HepG2 (cell line): ENCODE measurements around the gene STRN4. TPM values are rescaled to one million over a fixed set of nuclear protein-coding genes. Genes with fewer than 3 reads are reported as not detected.

Experiments used
- HOXA7 ChIP-seq: sonication (generic); formaldehyde crosslinking; IDR thresholded peaks from 2 replicates; pipeline ENCODE4 v1.8.1; 2022; ENCODE audit warnings: mild to moderate bottlenecking, missing genetic modification reagents, moderate library complexity
- KDM5B ChIP-seq: sonication (generic); formaldehyde crosslinking; IDR thresholded peaks from 2 replicates; pipeline ENCODE4 v1.4.0; 2020; ENCODE audit warnings: missing genetic modification reagents, mild to moderate bottlenecking, borderline replicate concordance
- SMYD3 ChIP-seq: sonication (generic); formaldehyde crosslinking; IDR thresholded peaks from 2 replicates; pipeline ENCODE4 v1.8.1; 2023; ENCODE audit warnings: mild to moderate bottlenecking, missing genetic modification reagents
- SOX6 ChIP-seq, 2 experiments: fragments of 450-650 bp in 1 of 2; sonication (generic) in 1 of 2; formaldehyde crosslinking in 1 of 2; IDR thresholded peaks; 2 replicates each; pipeline versions ENCODE4 v1.4.0 to v1.6.1; 2017 to 2020; ENCODE audit warnings: antibody characterized with exemption in 1 of 2, mild to moderate bottlenecking in 1 of 2, missing genetic modification reagents in 1 of 2
- TMF1 ChIP-seq: sonication (generic); formaldehyde crosslinking; IDR thresholded peaks from 2 replicates; pipeline ENCODE4 v1.8.1; 2022; ENCODE audit warnings: low read depth, missing genetic modification reagents
- ZMAT3 ChIP-seq: sonication (generic); formaldehyde crosslinking; conservative IDR thresholded peaks from 2 replicates; pipeline ENCODE4 v1.7.0; 2021; ENCODE audit warnings: missing genetic modification reagents
- ZNF563 ChIP-seq: sonication (generic); formaldehyde crosslinking; IDR thresholded peaks from 2 replicates; pipeline ENCODE4 v1.8.0; 2022; ENCODE audit warnings: mild to moderate bottlenecking, moderate library complexity, missing genetic modification reagents
- ZNF678 ChIP-seq: sonication (generic); formaldehyde crosslinking; IDR thresholded peaks from 2 replicates; pipeline ENCODE4 v1.4.0; 2020; ENCODE audit warnings: mild to moderate bottlenecking, missing genetic modification reagents
- polyA plus RNA-seq, 8 experiments: library from polyadenylated mRNA; depleted of rRNA in 3 of 8; stranded (reverse) in 7 of 8; unstranded in 1 of 8; fragments of >200 nt; fragmentation: Illumina TruSeq in 4 of 8; extraction: Trizol in 4 of 8; gene quantifications; 2 replicates each; pipeline versions ENCODE4 v1.2.1 to v1.2.3, GENCODE V29; 2011 to 2016; ENCODE audit warnings: low read depth in 4 of 8, missing spikeins in 1 of 8, mixed read lengths in 1 of 8; ENCODE audit not compliant: insufficient read depth in 1 of 8
- total RNA-seq, 5 experiments: library from RNA; depleted of rRNA; stranded (reverse); fragments of >200 nt; fragmentation: Illumina TruSeq; extraction: Trizol; gene quantifications; 2 replicates each; pipeline ENCODE4 v1.2.3, GENCODE V29; 2016; ENCODE audit warnings: low read depth in 1 of 5
- TF ChIP-seq, protein P1 (sequence below), 2 experiments: fragments of 450-650 bp in 1 of 2; sonication (generic) in 1 of 2; formaldehyde crosslinking in 1 of 2; IDR thresholded peaks; 2 replicates each; pipeline versions ENCODE4 v1.6.1 to v1.8.0; 2016 to 2022; ENCODE audit warnings: antibody characterized with exemption in 1 of 2, mild to moderate bottlenecking in 1 of 2, missing genetic modification reagents in 1 of 2
- TF ChIP-seq, protein P2 (sequence below): IDR thresholded peaks from 2 replicates; pipeline ENCODE4 v1.6.1; 2016; ENCODE audit warnings: low read depth, borderline replicate concordance
- TF ChIP-seq, protein P3 (sequence below): sonication (generic); formaldehyde crosslinking; IDR thresholded peaks from 2 replicates; pipeline ENCODE4 v1.4.0; 2020; ENCODE audit warnings: missing genetic modification reagents
- TF ChIP-seq, protein P4 (sequence below): sonication (generic); formaldehyde crosslinking; IDR thresholded peaks from 2 replicates; pipeline ENCODE4 v1.4.0; 2020; ENCODE audit warnings: missing genetic modification reagents

STRN4 gene
- total and polyA plus RNA-seq, 2 of the 13 experiments (the other 11 are each of a cell fraction or from before 2014, with no cell fraction given), result 43.1 to 57.3 TPM

DNA sequence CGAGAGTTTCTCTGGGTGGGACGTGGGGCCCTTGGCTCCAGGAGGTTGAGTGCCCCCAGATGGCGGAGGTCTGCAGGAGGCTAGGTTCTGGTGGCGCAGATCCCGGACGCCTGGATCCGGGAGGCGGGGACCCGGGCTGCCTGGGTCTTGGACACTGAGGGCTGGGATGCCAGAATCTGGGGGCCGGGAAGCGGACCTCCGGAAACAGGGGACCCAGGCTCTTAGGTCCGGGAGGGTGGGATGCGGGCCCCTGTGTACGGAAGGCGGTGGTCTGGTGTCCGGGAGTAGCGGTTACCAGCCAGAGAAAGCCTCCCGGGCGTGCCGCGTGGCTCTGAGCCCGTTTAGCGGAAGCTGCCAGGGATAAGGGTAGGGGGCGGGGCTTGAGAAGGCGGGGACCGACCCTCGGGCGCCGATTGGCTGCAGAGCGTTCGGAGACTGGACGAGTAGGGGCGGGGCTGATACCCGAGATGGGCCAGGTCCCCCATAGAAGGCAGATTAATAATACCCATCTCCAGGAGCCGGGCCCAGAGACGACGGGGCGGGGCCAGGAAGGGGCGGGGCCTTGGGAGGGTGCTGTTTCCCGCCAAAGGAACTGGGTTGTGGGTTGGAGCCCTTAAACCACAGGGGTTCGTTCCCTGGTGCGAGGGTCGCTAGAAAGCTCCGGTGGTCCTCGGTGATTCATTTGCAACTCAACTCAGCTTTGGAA is 42.2 kb upstream of the STRN4 start, which contains the start of gene SLC1A5 (continued):
- TF ChIP-seq, protein P1, sequence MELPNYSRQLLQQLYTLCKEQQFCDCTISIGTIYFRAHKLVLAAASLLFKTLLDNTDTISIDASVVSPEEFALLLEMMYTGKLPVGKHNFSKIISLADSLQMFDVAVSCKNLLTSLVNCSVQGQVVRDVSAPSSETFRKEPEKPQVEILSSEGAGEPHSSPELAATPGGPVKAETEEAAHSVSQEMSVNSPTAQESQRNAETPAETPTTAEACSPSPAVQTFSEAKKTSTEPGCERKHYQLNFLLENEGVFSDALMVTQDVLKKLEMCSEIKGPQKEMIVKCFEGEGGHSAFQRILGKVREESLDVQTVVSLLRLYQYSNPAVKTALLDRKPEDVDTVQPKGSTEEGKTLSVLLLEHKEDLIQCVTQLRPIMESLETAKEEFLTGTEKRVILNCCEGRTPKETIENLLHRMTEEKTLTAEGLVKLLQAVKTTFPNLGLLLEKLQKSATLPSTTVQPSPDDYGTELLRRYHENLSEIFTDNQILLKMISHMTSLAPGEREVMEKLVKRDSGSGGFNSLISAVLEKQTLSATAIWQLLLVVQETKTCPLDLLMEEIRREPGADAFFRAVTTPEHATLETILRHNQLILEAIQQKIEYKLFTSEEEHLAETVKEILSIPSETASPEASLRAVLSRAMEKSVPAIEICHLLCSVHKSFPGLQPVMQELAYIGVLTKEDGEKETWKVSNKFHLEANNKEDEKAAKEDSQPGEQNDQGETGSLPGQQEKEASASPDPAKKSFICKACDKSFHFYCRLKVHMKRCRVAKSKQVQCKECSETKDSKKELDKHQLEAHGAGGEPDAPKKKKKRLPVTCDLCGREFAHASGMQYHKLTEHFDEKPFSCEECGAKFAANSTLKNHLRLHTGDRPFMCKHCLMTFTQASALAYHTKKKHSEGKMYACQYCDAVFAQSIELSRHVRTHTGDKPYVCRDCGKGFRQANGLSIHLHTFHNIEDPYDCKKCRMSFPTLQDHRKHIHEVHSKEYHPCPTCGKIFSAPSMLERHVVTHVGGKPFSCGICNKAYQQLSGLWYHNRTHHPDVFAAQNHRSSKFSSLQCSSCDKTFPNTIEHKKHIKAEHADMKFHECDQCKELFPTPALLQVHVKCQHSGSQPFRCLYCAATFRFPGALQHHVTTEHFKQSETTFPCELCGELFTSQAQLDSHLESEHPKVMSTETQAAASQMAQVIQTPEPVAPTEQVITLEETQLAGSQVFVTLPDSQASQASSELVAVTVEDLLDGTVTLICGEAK (IDR thresholded peaks at IDR 0.05), result no peak
- TF ChIP-seq, protein P1 (CRISPR knock-in tag; IDR thresholded peaks at IDR 0.05), result peak; percentile 45; the same call in 1 of the 2 replicates
- TF ChIP-seq SOX6 (IDR thresholded peaks at IDR 0.05) (no peak), SOX6 (CRISPR knock-in tag; IDR thresholded peaks at IDR 0.05) (peak; percentile 64; the same call in 1 of the 2 replicates), KDM5B (CRISPR knock-in tag) (no peak; the same call in 1 of the 2 replicates), TMF1 (CRISPR knock-in tag) (no peak), ZMAT3 (CRISPR knock-in tag) (peak; percentile 91), ZNF678 (0 out of 2 replicates have a peak, but pooled peaks have one; percentile 58), ZNF563 (CRISPR knock-in tag) (0 out of 2 replicates have a peak, but pooled peaks have one; percentile 42), SMYD3 (CRISPR knock-in tag) (no peak), HOXA7 (CRISPR knock-in tag) (no peak)
- TF ChIP-seq, protein P2, sequence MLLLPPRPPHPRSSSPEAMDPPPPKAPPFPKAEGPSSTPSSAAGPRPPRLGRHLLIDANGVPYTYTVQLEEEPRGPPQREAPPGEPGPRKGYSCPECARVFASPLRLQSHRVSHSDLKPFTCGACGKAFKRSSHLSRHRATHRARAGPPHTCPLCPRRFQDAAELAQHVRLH (CRISPR knock-in tag), result peak; percentile 91
- TF ChIP-seq, protein P3, sequence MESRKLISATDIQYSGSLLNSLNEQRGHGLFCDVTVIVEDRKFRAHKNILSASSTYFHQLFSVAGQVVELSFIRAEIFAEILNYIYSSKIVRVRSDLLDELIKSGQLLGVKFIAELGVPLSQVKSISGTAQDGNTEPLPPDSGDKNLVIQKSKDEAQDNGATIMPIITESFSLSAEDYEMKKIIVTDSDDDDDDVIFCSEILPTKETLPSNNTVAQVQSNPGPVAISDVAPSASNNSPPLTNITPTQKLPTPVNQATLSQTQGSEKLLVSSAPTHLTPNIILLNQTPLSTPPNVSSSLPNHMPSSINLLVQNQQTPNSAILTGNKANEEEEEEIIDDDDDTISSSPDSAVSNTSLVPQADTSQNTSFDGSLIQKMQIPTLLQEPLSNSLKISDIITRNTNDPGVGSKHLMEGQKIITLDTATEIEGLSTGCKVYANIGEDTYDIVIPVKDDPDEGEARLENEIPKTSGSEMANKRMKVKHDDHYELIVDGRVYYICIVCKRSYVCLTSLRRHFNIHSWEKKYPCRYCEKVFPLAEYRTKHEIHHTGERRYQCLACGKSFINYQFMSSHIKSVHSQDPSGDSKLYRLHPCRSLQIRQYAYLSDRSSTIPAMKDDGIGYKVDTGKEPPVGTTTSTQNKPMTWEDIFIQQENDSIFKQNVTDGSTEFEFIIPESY (CRISPR knock-in tag), result no peak
- TF ChIP-seq, protein P4, sequence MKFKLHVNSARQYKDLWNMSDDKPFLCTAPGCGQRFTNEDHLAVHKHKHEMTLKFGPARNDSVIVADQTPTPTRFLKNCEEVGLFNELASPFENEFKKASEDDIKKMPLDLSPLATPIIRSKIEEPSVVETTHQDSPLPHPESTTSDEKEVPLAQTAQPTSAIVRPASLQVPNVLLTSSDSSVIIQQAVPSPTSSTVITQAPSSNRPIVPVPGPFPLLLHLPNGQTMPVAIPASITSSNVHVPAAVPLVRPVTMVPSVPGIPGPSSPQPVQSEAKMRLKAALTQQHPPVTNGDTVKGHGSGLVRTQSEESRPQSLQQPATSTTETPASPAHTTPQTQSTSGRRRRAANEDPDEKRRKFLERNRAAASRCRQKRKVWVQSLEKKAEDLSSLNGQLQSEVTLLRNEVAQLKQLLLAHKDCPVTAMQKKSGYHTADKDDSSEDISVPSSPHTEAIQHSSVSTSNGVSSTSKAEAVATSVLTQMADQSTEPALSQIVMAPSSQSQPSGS (CRISPR knock-in tag), result peak; percentile 68; the same call in 1 of the 2 replicates
